Fibroblast of lung (primary cell): ENCODE data around the gene SLIT1. TPM values are rescaled to one million over a fixed set of nuclear protein-coding genes. Genes with fewer than 3 reads are reported as not detected.

Experiments used
- DNase-seq, 2 donors: peaks; one replicate each; pipeline versions ENCODE4 v3.0.0 to v3.0.0-alpha.2; 2010; ENCODE audit warnings: low read depth in 2 of 2
- H2AFZ ChIP-seq: 2 replicates; pipeline ENCODE4 v1.5.1; 2012; ENCODE audit warnings: low read length, control low read depth, inconsistent platforms
- H3K27ac ChIP-seq: 2 replicates; pipeline ENCODE4 v1.5.1; 2011; ENCODE audit warnings: low read length, control low read depth; ENCODE audit not compliant: insufficient read depth
- H3K27me3 ChIP-seq: 2 replicates; pipeline ENCODE4 v1.5.1; 2011; ENCODE audit warnings: mild to moderate bottlenecking, low read length; ENCODE audit not compliant: control insufficient read depth, insufficient read depth
- H3K36me3 ChIP-seq: 2 replicates; pipeline ENCODE4 v1.5.1; 2011; ENCODE audit warnings: low read length; ENCODE audit not compliant: control insufficient read depth, insufficient read depth
- H3K4me1 ChIP-seq: 2 replicates; pipeline ENCODE4 v1.5.1; 2011; ENCODE audit warnings: low read length; ENCODE audit not compliant: control insufficient read depth, insufficient read depth; ENCODE audit errors: extremely low read depth
- H3K4me2 ChIP-seq: 2 replicates; pipeline ENCODE4 v1.5.1; 2011; ENCODE audit warnings: low read length, control low read depth; ENCODE audit not compliant: insufficient read depth; ENCODE audit errors: extremely low read depth
- H3K4me3 ChIP-seq, 4 experiments: fragments of 200-600 bp in 1 of 4; sonication (generic) in 1 of 4; replicated peaks in 1 of 4; 2 replicates each; pipeline ENCODE4 v1.5.1; 2011 to 2016; ENCODE audit warnings: low read length in 4 of 4, low read depth in 3 of 4, mild to moderate bottlenecking in 3 of 4, control low read depth in 2 of 4, inconsistent platforms in 1 of 4, mixed read lengths in 1 of 4; ENCODE audit not compliant: insufficient read depth in 1 of 4; ENCODE audit errors: control extremely low read depth in 1 of 4
- H3K79me2 ChIP-seq: 2 replicates; pipeline ENCODE4 v1.5.1; 2012; ENCODE audit warnings: mild to moderate bottlenecking, low read length, inconsistent platforms; ENCODE audit not compliant: control insufficient read depth, insufficient read depth
- H3K9ac ChIP-seq: 2 replicates; pipeline ENCODE4 v1.5.1; 2011; ENCODE audit warnings: mild to moderate bottlenecking, low read length, control low read depth; ENCODE audit not compliant: insufficient read depth
- H3K9me3 ChIP-seq: 2 replicates; pipeline ENCODE4 v1.5.1; 2012; ENCODE audit warnings: low read depth, low read length; ENCODE audit not compliant: control insufficient read depth, insufficient read depth
- H4K20me1 ChIP-seq: 2 replicates; pipeline ENCODE4 v1.5.1; 2011; ENCODE audit warnings: low read length; ENCODE audit not compliant: control insufficient read depth, insufficient read depth; ENCODE audit errors: extremely low read depth
- EZH2 ChIP-seq: IDR thresholded peaks from 2 replicates; pipeline ENCODE4 v1.5.1; 2012; ENCODE audit warnings: low read length, control low read depth, mild to moderate bottlenecking; ENCODE audit errors: missing control alignments
- polyA plus RNA-seq, 2 donors: library from polyadenylated mRNA; depleted of rRNA in 1 of 2; stranded (reverse) in 1 of 2; unstranded in 1 of 2; fragments of >200 nt; gene quantifications; 2 replicates each; pipeline ENCODE4 v1.2.1, GENCODE V29; 2011 to 2012; ENCODE audit warnings: missing spikeins in 1 of 2
- total RNA-seq: library from RNA; depleted of rRNA; stranded (reverse); fragments of >200 nt; gene quantifications from 2 replicates; pipeline ENCODE4 v1.2.1, GENCODE V29; 2014
- TF ChIP-seq, protein P1 (sequence below), 2 donors: IDR thresholded peaks in 1 of 2; conservative IDR thresholded peaks in 1 of 2; 1 replicate in 1 of 2; 2 replicates in 1 of 2; pipeline ENCODE4 v1.5.1; 2011 to 2012; ENCODE audit warnings: low read length in 2 of 2, control low read depth in 1 of 2, inconsistent platforms in 1 of 2, low read depth in 1 of 2, mild to moderate bottlenecking in 1 of 2

SLIT1 gene
- total and polyA plus RNA-seq, 2 donors (not counting 1 experiment from before 2014, with no cell fraction given), result 0.02 to 0.17 TPM

DNA sequence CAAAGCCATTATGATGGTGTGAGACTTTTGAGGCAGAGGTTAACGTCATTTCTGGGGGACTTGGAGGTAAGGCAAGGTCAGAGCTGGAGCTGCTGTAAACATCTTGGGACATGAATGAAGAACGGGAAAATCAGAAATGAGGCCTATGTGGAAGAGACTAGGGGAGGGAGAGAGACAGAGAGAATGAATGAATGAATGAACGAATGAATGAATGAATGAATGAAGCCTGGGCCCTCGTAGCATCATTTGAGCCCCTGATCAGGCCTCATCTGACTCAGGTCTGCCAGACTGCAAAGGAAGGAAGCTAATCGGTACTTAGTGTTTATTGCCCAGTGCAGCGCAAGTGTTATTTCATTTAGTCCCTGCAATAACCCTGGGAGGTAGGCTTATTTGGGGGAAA is 79.6 kb downstream of the SLIT1 start:
- H3K4me1 ChIP-seq, result no peaks in the 10 kb centered on the region
- H3K79me2 ChIP-seq, result no peaks in the 10 kb centered on the region
- H4K20me1 ChIP-seq, result no peaks in the 10 kb centered on the region
- no peak for DNase-seq
- no peaks in the 10 kb centered on the region for H3K36me3 ChIP-seq
- no peak overlapping the region for H3K27ac ChIP-seq
- TF ChIP-seq, protein P1, sequence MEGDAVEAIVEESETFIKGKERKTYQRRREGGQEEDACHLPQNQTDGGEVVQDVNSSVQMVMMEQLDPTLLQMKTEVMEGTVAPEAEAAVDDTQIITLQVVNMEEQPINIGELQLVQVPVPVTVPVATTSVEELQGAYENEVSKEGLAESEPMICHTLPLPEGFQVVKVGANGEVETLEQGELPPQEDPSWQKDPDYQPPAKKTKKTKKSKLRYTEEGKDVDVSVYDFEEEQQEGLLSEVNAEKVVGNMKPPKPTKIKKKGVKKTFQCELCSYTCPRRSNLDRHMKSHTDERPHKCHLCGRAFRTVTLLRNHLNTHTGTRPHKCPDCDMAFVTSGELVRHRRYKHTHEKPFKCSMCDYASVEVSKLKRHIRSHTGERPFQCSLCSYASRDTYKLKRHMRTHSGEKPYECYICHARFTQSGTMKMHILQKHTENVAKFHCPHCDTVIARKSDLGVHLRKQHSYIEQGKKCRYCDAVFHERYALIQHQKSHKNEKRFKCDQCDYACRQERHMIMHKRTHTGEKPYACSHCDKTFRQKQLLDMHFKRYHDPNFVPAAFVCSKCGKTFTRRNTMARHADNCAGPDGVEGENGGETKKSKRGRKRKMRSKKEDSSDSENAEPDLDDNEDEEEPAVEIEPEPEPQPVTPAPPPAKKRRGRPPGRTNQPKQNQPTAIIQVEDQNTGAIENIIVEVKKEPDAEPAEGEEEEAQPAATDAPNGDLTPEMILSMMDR (conservative IDR thresholded peaks at IDR 0.05 in 1 of 2, IDR thresholded peaks at IDR 0.05 in 1 of 2; ENCODE audit: low read depth in 1 of 2, low read length in 2 of 2), result no peak
- no peak for TF ChIP-seq EZH2
- H2AFZ ChIP-seq, result no peak overlapping the region
- H3K27me3 ChIP-seq, result peaks cover 8% of the 10 kb centered on the region
- no peak overlapping the region for H3K4me3 ChIP-seq
- no peak overlapping the region for H3K9ac ChIP-seq
- H3K4me2 ChIP-seq, result no peak overlapping the region
- no peaks in the 10 kb centered on the region for H3K9me3 ChIP-seq

DNA sequence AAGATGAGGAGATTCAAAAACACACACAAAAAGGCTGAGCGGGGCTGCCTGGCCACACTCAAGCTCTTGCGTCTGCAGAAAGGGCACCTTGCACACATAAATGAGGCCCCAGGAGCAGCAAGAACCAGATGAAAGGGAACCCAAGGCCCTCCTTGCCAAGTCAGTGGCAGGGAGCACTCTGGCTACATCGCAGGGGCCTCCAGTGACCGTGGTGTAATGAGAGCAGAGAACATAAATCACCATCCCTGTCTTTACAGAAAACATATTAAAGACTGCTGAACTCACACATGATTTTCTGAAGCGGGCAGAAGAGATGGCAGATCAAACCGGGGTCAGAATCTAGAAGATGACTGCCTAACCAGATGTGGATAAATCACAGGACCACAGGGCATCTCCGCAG is 80.5 kb downstream of the SLIT1 start:
- TF ChIP-seq, protein P1 (conservative IDR thresholded peaks at IDR 0.05 in 1 of 2, IDR thresholded peaks at IDR 0.05 in 1 of 2; ENCODE audit: low read depth in 1 of 2, low read length in 2 of 2), result no peak
- TF ChIP-seq EZH2, result no peak
- Histone ChIP-seq H4K20me1 (no peaks in the 10 kb centered on the region), H3K4me3 (no peak overlapping the region), H3K9me3 (no peaks in the 10 kb centered on the region), H3K4me1 (no peaks in the 10 kb centered on the region), H3K27me3 (peaks cover 8% of the 10 kb centered on the region), H3K79me2 (no peaks in the 10 kb centered on the region), H3K9ac (no peak overlapping the region), H2AFZ (no peak overlapping the region), H3K4me2 (no peak overlapping the region), H3K27ac (no peak overlapping the region), H3K36me3 (no peaks in the 10 kb centered on the region)
- no peak for DNase-seq

DNA sequence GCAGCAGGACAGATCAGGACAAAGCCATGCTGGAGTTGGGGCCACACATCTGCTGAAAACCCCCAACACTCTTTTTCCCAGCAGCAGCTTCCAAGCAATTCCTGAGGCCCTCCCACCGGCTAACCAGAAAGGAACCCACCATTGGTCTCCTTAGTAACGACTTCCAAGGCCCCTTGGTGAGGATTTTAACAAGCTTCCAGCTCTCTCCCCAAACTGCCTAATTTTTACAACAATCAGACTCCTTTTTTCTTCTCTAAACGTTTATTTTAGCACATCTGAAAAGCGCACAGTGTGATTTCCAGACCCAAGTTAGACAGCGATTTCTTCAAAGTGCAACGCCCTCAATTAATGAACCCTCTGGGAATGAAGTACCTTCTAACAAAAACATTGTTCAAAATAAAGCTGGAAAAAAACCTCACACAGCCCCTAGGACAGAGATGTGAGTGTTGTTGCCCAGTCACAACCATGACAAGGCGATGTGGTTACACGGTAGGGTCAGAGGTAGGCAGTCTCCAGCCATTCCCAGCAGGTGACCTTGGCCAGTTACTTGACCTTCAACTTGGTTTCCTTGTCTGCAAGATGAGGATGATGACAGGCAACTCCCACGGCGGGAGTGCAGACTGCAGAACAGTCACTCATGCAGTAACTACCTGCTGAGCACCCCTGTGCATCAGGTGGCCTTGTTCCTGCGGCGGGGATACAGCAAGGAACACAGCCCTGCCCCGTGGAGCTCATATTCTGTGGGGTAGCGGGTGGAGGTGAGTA is 82.3 kb downstream of the SLIT1 start:
- no peak overlapping the region for H3K9ac ChIP-seq
- no peak overlapping the region for H3K4me2 ChIP-seq
- H3K79me2 ChIP-seq, result no peaks in the 10 kb centered on the region
- no peaks in the 10 kb centered on the region for H3K9me3 ChIP-seq
- H3K4me1 ChIP-seq, result no peaks in the 10 kb centered on the region
- no peaks in the 10 kb centered on the region for H3K27me3 ChIP-seq
- no peak overlapping the region for H2AFZ ChIP-seq
- TF ChIP-seq, protein P1 (conservative IDR thresholded peaks at IDR 0.05 in 1 of 2, IDR thresholded peaks at IDR 0.05 in 1 of 2; ENCODE audit: low read depth in 1 of 2, low read length in 2 of 2), result no peak
- no peak for TF ChIP-seq EZH2
- H3K27ac ChIP-seq, result no peak overlapping the region
- H4K20me1 ChIP-seq, result no peaks in the 10 kb centered on the region
- H3K36me3 ChIP-seq, result no peaks in the 10 kb centered on the region
- DNase-seq, result no peak
- no peak overlapping the region for H3K4me3 ChIP-seq
